ENCODE data around the gene CD164L2.

CD164L2 gene

GRCh38 chr1:27342778-27343638 lies 40.1 kb downstream of the CD164L2 start:
- peak; percentile 82 to 87 for DNase-seq

DNA sequence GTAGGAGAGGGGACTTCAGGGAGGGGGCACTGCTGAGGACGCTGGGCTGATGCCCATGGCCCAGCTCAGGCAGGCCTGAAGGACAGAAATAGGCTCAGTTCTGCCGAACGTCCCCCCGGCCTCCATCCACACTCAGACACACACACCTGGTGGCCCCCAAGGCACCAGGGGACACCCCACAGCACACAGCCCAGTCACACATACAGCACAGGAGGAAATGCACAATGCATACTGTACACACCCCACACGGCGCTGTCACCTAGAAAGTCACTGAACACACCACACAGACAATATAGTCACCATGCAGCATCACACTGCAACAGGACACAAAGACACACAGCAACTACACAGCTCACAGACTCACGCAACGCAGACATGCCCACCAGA lies 40.7 kb downstream of the CD164L2 start:
- peak in 1 of 2 donors; percentile 43 for DNase-seq

DNA sequence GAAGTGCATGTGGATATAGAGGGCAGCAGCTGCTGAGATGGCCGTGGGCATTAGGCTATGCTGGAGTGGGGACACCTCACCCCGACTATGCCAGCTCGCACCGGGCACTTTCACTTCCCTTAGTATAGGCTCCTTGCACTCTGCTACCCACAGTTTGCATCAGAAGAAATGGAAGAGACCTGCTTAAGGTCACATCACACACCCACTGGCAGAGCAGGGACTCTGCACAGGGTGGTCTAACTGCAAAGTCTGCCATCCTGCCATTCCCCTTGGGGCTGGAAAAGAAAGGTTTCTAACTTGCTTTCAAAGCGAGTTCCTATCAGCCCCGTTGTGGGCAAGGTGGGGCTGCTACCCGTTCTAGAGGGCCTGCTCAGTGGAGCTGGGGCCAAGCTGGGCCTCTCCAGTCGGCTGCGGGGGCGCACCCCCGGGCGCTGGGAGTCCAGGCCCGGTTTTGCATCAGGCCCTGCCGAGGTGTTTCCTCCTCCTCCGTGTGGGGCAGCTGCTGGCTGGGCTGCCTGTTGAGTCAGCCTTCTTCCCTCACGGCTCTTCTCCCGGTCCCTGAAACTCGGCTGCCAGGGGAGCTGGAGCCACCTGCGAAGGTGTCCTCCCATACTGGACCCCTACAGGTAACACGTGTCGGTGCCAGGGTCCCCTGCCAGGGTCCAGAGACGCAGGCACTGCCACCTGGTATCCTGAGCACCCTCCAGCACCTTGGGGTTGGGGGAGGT lies 41.4 kb downstream of the CD164L2 start, which contains the start of gene SYTL1:
Gene SYTL1, plus strand, starts transcription at position 498 of the 728 bp plus-strand sequence. CDS start 3,313 bp downstream, outside the sequence.
- peak; percentile 60 to 70 for DNase-seq

DNA sequence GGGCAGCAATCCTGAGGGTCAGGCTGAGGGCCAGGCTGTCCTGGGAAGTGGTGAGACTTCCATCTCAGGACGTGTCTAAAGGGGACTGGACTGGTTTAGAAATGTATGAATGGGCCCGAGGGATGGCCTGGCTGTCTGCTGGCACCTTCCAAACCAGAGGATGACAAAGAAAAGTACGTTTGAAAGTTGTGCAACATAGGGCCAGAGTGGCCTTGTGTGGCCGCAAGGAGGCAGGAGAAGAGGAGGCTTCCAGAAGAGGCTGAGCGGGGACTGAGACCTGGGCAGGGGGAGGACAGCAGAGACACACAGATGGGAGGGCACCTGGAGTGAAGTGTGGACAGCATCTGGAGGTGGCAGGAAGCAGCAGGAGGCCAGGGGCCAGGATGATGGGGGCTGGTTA lies 43.9 kb downstream of the CD164L2 start:
- DNase-seq = no peak

- DNase-seq = no peak
Observed at GRCh38 chr1:27338751-27339150, 44.4 kb downstream of the CD164L2 start.

- no peak for DNase-seq
Observed at GRCh38 chr1:27336756-27337155, 46.4 kb downstream of the CD164L2 start.

- no peak for DNase-seq
Observed at GRCh38 chr1:27335506-27336422, 47.4 kb downstream of the CD164L2 start.

- DNase-seq = no peak
Observed at GRCh38 chr1:27333717-27334279, 49.3 kb downstream of the CD164L2 start.

- DNase-seq = peak; percentile 59 to 71
Observed at GRCh38 chr1:27332536-27333281, 50.4 kb downstream of the CD164L2 start.

GRCh38 chr1:27331922-27332321 lies 51.2 kb downstream of the CD164L2 start:
- DNase-seq = no peak

GRCh38 chr1:27331426-27331825 lies 51.7 kb downstream of the CD164L2 start:
- no peak for DNase-seq

- no peak for DNase-seq
Observed at GRCh38 chr1:27330786-27331185, 52.3 kb downstream of the CD164L2 start.
